IMR-90 (cell line): ENCODE measurements around the gene SNRK. TPM values are rescaled to one million over a fixed set of nuclear protein-coding genes. Genes with fewer than 3 reads are reported as not detected.

Experiments used
- ATAC-seq: fragments of 200-7000 bp; cut with Tn5 transposase; 2 replicates; pipeline ENCODE4 v1.9.1; 2020; ENCODE audit warnings: low read depth, mild to moderate bottlenecking, moderate library complexity
- BruUV-seq: library from RNA; stranded (reverse); fragments of 400-500 nt; replicated peaks from 2 replicates; lab custom pipeline; 2021; lab: Mats Ljungman, UMichigan
- CTCF ChIA-PET: fragments of 300-600 bp; formaldehyde crosslinking; extraction: SDS; loops from one replicate; lab custom pipeline; 2021; ENCODE audit warnings: antibody characterized with exemption; lab: Yijun Ruan, JAX
- POLR2A ChIA-PET: fragments of 300-600 bp; sonication (Branson Sonifier 250); formaldehyde crosslinking; loops from one replicate; lab custom pipeline; 2022; ENCODE audit warnings: antibody characterized with exemption; ENCODE audit not compliant: unreplicated experiment; lab: Charles Lee
- DNase-seq: peaks from one replicate; pipeline ENCODE4 v3.0.0; 2013
- H2AFZ ChIP-seq: replicated peaks from 2 replicates; pipeline ENCODE3; 2013; ENCODE audit warnings: low read length, mild to moderate bottlenecking; ENCODE audit not compliant: poor library complexity
- H2AK5ac ChIP-seq: 2 replicates; pipeline ENCODE4 v1.6.1; 2013; ENCODE audit warnings: low read depth, low read length, inconsistent platforms
- H2AK9ac ChIP-seq: replicated peaks from 2 replicates; pipeline ENCODE3; 2013; ENCODE audit warnings: mild to moderate bottlenecking, low read depth, low read length, moderate library complexity; ENCODE audit not compliant: poor library complexity
- H2BK120ac ChIP-seq: 2 replicates; pipeline ENCODE4 v1.6.1; 2013; ENCODE audit warnings: low read depth, low read length, inconsistent platforms
- H2BK15ac ChIP-seq: 3 replicates; pipeline ENCODE4 v1.6.1; 2013; ENCODE audit warnings: low read depth, low read length, inconsistent platforms
- H2BK20ac ChIP-seq: 2 replicates; pipeline ENCODE4 v1.6.1; 2013; ENCODE audit warnings: low read depth, mild to moderate bottlenecking, inconsistent platforms, low read length, moderate library complexity
- H2BK5ac ChIP-seq: 2 replicates; pipeline ENCODE4 v1.6.1; 2013; ENCODE audit warnings: mild to moderate bottlenecking, low read depth, low read length, inconsistent platforms; ENCODE audit not compliant: poor library complexity, severe bottlenecking
- H3K14ac ChIP-seq: replicated peaks from 2 replicates; pipeline ENCODE4 v1.6.1; 2013; ENCODE audit warnings: low read depth, low read length, inconsistent platforms
- H3K18ac ChIP-seq: 2 replicates; pipeline ENCODE4 v1.6.1; 2013; ENCODE audit warnings: low read depth, low read length, control low read depth
- H3K23ac ChIP-seq: 2 replicates; pipeline ENCODE4 v1.6.1; 2013; ENCODE audit warnings: low read depth, low read length, inconsistent platforms
- H3K27ac ChIP-seq: 2 replicates; pipeline ENCODE4 v1.5.1; 2013; ENCODE audit warnings: mild to moderate bottlenecking, control low read depth, low read length; ENCODE audit not compliant: insufficient read depth
- H3K27me3 ChIP-seq: 2 replicates; pipeline ENCODE4 v1.6.1; 2013; ENCODE audit warnings: low read length; ENCODE audit not compliant: control insufficient read depth, insufficient read depth
- H3K36me3 ChIP-seq: 2 replicates; pipeline ENCODE4 v1.6.1; 2013; ENCODE audit warnings: low read length, mixed read lengths; ENCODE audit not compliant: control insufficient read depth, insufficient read depth
- H3K4ac ChIP-seq: 2 replicates; pipeline ENCODE4 v1.6.1; 2013; ENCODE audit warnings: low read depth, low read length, inconsistent platforms
- H3K4me1 ChIP-seq: 2 replicates; pipeline ENCODE4 v1.6.1; 2013; ENCODE audit warnings: low read length, mixed read lengths; ENCODE audit not compliant: control insufficient read depth, insufficient read depth
- H3K4me2 ChIP-seq: 2 replicates; pipeline ENCODE4 v1.6.1; 2013; ENCODE audit warnings: low read depth, mild to moderate bottlenecking, control low read depth, low read length, moderate library complexity
- H3K4me3 ChIP-seq: 2 replicates; pipeline ENCODE4 v1.5.1; 2013; ENCODE audit warnings: low read depth, mild to moderate bottlenecking, control low read depth, low read length, moderate library complexity; ENCODE audit not compliant: insufficient read depth
- H3K56ac ChIP-seq: 2 replicates; pipeline ENCODE4 v1.6.1; 2013; ENCODE audit warnings: low read length, inconsistent platforms; ENCODE audit not compliant: insufficient read depth; ENCODE audit errors: extremely low read depth
- H3K79me1 ChIP-seq, 2 experiments: 2 replicates each; pipeline ENCODE4 v1.6.1; 2013; ENCODE audit warnings: low read length in 2 of 2, inconsistent platforms in 1 of 2, low read depth in 1 of 2
- H3K9ac ChIP-seq: 2 replicates; pipeline ENCODE4 v1.6.1; 2013; ENCODE audit warnings: low read depth, low read length, control low read depth
- H3K9me1 ChIP-seq: 2 replicates; pipeline ENCODE4 v1.6.1; 2013; ENCODE audit warnings: low read length, inconsistent platforms; ENCODE audit not compliant: insufficient read depth
- H3K9me3 ChIP-seq: 2 replicates; pipeline ENCODE4 v1.6.1; 2013; ENCODE audit warnings: low read length; ENCODE audit not compliant: control insufficient read depth, insufficient read depth
- H4K20me1 ChIP-seq: 2 replicates; pipeline ENCODE4 v1.6.1; 2013; ENCODE audit warnings: low read length, inconsistent platforms; ENCODE audit not compliant: insufficient read depth
- H4K5ac ChIP-seq: 2 replicates; pipeline ENCODE4 v1.6.1; 2013; ENCODE audit warnings: mild to moderate bottlenecking, low read depth, low read length, control low read depth
- H4K8ac ChIP-seq, 2 experiments: 2 replicates each; pipeline ENCODE4 v1.6.1; 2013; ENCODE audit warnings: low read depth in 2 of 2, low read length in 2 of 2, control low read depth in 1 of 2, inconsistent platforms in 1 of 2
- H4K91ac ChIP-seq: 2 replicates; pipeline ENCODE4 v1.6.1; 2013; ENCODE audit warnings: low read depth, low read length, inconsistent platforms; ENCODE audit not compliant: insufficient read depth
- MAZ ChIP-seq: IDR thresholded peaks from 2 replicates; pipeline ENCODE4 v1.6.1; 2012; ENCODE audit warnings: low read depth, mild to moderate bottlenecking, low read length, improper control_type of control experiment, moderate library complexity, borderline replicate concordance
- MXI1 ChIP-seq: IDR thresholded peaks from 2 replicates; pipeline ENCODE4 v1.6.1; 2012; ENCODE audit warnings: low read depth, mild to moderate bottlenecking, low read length, moderate library complexity, borderline replicate concordance
- SMC3 ChIP-seq: fragments of 150-350 bp; IDR thresholded peaks from 2 replicates; pipeline ENCODE4 v1.6.1; 2016; ENCODE audit warnings: low read depth, mild to moderate bottlenecking, antibody characterized with exemption, low read length, moderate library complexity
- WGBS, 2 experiments: methylation state at CpG; one replicate each; pipeline versions ENCODE4 v1.1.5 to v1.1.7; 2013; ENCODE audit warnings: missing lambda C conversion rate in 2 of 2; ENCODE audit not compliant: insufficient read length in 1 of 2; ENCODE audit errors: extremely low coverage in 2 of 2; 5-methylcytosine and 5-hydroxymethylcytosine counted together
- dilution Hi-C: fragments of 300-500 bp; cut with HindIII; formaldehyde crosslinking; loops from one replicate; pipeline ENCODE4 v1.14.3; 2018; ENCODE audit warnings: low sequenced_read_pairs; ENCODE audit not compliant: unreplicated experiment
- in situ Hi-C: fragments of 300-500 bp; cut with MboI; formaldehyde crosslinking; loops from 3 replicates; pipeline ENCODE4 v1.14.3; 2019; ENCODE audit warnings: low sequenced_read_pairs, inconsistent platforms, mixed read lengths
- intact Hi-C: fragments of 100-400 bp; cut with micrococcal nuclease; formaldehyde crosslinking; loops from 2 replicates; pipeline ENCODE4 v1.10.0; 2022
- polyA plus RNA-seq, 3 experiments: library from polyadenylated mRNA; depleted of rRNA; stranded (reverse); fragments of >200 nt; gene quantifications; 2 replicates each; pipeline ENCODE4 v1.2.3, GENCODE V29; 2012; ENCODE audit warnings: low replicate concordance in 1 of 3
- total RNA-seq: library from RNA; depleted of rRNA; stranded (reverse); fragments of >200 nt; gene quantifications from 2 replicates; pipeline ENCODE4 v1.2.3, GENCODE V29; 2012

Gene SNRK
- total and polyA plus RNA-seq, 2 of the 4 experiments (the other 2 are of a cell fraction), result 4.7 to 23.1 TPM

DNA sequence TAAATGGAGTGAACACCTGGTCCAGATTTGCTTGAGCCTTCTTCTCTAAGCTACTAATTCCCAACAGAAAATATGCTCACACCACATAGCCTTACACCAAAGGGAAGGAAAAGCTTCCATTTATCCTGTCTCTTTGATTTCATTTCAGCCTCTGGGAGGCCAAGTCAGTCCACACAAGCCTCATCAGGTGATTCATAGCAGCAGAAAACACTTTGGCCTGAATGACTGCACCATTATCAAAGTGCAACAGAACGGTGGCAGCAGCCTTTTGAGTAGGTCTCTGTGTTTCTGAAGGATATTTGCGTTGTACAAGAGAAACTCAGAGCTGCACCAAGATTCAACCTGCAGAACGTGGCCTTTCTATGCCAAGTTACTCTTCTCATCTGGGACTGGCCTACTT, 46.6 kb upstream of the SNRK start:
- Histone ChIP-seq H3K27me3 (peaks cover 5% of the 10 kb centered on the region), H3K18ac (no peak overlapping the region), H4K8ac (no peak overlapping the region), H2BK5ac (no peak overlapping the region), H2BK15ac (no peak overlapping the region), H3K4me2 (no peak overlapping the region), H2BK20ac (no peak overlapping the region), H3K9me1 (no peaks in the 10 kb centered on the region), H3K79me1 (no peaks in the 10 kb centered on the region), H3K23ac (no peak overlapping the region), H3K9me3 (peaks cover 5% of the 10 kb centered on the region), H3K4me3 (no peak overlapping the region), H2AK5ac (no peak overlapping the region), H2AFZ (no peak overlapping the region), H2BK120ac (no peak overlapping the region), H4K20me1 (no peaks in the 10 kb centered on the region), H4K91ac (no peak overlapping the region), H3K14ac (no peak overlapping the region), H4K5ac (no peak overlapping the region), H3K56ac (no peak overlapping the region), H3K4me1 (peaks cover 1% of the 10 kb centered on the region; the same call in 1 of the 2 replicates), H3K9ac (no peak overlapping the region), H3K4ac (no peak overlapping the region), H2AK9ac (no peak overlapping the region), H3K36me3 (no peaks in the 10 kb centered on the region), H3K27ac (no peak overlapping the region)
- BruUV-seq, result no TSS peak
- intact Hi-C loops, result no loop called here
- ATAC-seq, result no peak
- dilution Hi-C loops, result no loop called here
- POLR2A ChIA-PET, result no interaction called here
- CTCF ChIA-PET, result no interaction called here
- TF ChIP-seq SMC3 (no peak), MXI1 (no peak), MAZ (no peak)
- WGBS, 2 experiments, result no CpG with 5 or more reads among the region's 3 CpGs
- DNase-seq, result no peak
- in situ Hi-C loops, result no loop called here
